Non-pigmented ciliary epithelial cell (primary cell): Measurements from ENCODE around the gene PUS3.
"Not testable (repeated sequence)": the region's sequence is repeated elsewhere in the genome, so short reads cannot be mapped to it uniquely, and the experiment has no call there.

ENCODE experiments used
- DNase-seq: peaks from one replicate; pipeline ENCODE4 v3.0.0-alpha.2; 2010; ENCODE audit warnings: low read depth

The PUS3 gene

GRCh38 chr11:125865354-125865753 is 37.7 kb downstream of the PUS3 start:
- not testable (repeated sequence) for DNase-seq

- DNase-seq, result not testable (repeated sequence)
Measured at GRCh38 chr11:125862786-125863185, 40.2 kb downstream of the PUS3 start.

GRCh38 chr11:125857670-125858069 is 45.3 kb downstream of the PUS3 start:
- DNase-seq, result not testable (repeated sequence)

- no peak for DNase-seq
Measured at GRCh38 chr11:125846188-125846587, 56.8 kb downstream of the PUS3 start.
